ENCODE results near the gene MSL3B.

MSL3B gene

GRCh38 chr2:233819884-233820773, 48.1 kb downstream of the MSL3B start:
- TF ChIP-seq, protein P1, sequence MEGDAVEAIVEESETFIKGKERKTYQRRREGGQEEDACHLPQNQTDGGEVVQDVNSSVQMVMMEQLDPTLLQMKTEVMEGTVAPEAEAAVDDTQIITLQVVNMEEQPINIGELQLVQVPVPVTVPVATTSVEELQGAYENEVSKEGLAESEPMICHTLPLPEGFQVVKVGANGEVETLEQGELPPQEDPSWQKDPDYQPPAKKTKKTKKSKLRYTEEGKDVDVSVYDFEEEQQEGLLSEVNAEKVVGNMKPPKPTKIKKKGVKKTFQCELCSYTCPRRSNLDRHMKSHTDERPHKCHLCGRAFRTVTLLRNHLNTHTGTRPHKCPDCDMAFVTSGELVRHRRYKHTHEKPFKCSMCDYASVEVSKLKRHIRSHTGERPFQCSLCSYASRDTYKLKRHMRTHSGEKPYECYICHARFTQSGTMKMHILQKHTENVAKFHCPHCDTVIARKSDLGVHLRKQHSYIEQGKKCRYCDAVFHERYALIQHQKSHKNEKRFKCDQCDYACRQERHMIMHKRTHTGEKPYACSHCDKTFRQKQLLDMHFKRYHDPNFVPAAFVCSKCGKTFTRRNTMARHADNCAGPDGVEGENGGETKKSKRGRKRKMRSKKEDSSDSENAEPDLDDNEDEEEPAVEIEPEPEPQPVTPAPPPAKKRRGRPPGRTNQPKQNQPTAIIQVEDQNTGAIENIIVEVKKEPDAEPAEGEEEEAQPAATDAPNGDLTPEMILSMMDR (IDR thresholded peaks at IDR 0.05; ENCODE audit: control insufficient read depth, extremely low read depth, insufficient read depth) = no peak
- no peak for DNase-seq (ENCODE audit: low read depth)

DNA sequence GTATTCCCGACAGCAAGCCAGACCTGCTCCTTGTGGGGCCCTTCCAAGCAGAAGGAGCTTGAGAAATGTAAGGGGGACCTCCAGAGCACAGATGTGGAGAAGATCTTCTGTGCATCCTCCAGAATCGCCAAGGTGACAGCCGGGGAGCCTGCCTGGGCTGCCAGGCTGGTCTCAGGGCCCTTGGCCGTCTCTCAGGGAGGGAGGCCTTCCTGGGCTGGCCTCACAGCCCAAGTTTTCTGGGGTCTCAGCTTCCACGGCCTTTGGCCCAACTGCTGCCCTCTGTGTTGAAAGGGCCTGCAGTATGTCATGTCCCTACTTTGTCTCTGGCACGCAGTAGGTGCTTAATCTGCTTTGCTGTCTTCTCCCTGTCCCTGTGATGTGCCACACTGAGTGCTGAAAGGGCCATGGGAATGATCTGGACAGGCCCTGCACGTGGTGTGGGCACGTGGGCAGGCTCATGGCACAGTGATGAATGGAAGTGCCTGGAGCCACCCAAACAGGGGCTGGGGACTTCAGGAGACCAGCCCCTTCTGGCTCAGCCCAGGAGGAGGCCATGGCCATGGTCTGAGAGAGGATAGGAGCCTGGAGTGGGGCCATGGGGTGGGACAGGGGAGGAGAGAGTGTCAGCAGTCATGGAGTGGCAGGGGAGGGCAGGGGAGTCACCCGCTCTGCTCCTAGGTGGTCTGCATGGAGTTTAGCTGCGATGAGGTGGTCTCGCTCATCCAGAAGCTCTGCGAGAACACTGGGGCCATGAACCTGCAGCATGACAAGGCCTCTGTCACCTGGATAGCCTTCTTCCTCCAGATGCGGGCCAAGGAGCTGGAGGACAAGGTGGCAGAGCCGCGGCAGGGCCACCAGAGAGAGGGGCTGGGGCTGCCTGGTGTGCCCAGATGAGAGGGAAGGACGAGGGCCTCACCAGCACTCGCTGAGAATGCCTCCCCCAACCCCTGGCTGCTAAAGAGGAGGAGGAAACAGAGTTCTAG, 49.3 kb downstream of the MSL3B start:
- no peak for DNase-seq (ENCODE audit: low read depth)
- no peak overlapping the region for H3K4me3 ChIP-seq (ENCODE audit: low read depth, low read length)
- TF ChIP-seq, protein P1 (IDR thresholded peaks at IDR 0.05; ENCODE audit: control insufficient read depth, extremely low read depth, insufficient read depth) = no peak

More at GRCh38 chr2:233819884-233820773, 48.1 kb downstream of the MSL3B start:
- H3K4me3 ChIP-seq (ENCODE audit: low read depth, low read length) = no peak overlapping the region

DNA sequence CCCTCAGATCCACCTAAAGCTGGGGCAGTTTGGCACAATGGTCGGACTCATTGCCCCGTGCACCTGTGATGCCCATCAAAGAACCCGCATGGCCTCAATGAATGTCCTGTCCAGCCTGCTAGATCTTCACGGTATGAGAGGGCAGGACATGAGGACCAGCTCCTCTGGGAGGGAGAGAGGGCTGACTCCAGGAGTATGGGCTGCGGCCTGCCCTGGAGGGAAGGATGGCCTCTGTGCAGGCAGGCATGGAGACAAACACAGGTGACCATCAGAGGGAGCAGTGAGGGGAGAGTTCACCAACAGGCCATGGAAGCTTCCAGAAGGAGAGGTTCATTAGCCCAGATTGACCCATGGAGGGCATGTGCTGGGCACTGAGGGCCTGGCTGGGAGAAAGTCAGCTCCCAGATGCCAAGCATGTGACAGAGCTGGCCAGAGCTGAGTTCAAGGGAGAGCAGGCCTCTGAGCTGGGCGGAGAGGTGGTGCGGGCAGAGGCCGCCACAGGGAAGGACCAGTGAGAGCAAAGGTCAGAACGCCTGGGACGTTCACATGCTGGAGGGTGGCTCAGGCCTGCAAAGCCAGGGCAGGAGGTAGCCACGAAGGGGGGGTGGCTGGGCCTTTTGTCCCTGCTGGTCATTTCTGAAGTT, 50.1 kb downstream of the MSL3B start:
- H3K4me3 ChIP-seq (ENCODE audit: low read depth, low read length) = no peak overlapping the region
- TF ChIP-seq, protein P1 (IDR thresholded peaks at IDR 0.05; ENCODE audit: control insufficient read depth, extremely low read depth, insufficient read depth) = no peak
- DNase-seq (ENCODE audit: low read depth) = no peak

GRCh38 chr2:233817361-233817911, 50.8 kb downstream of the MSL3B start:
- TF ChIP-seq, protein P1 (IDR thresholded peaks at IDR 0.05; ENCODE audit: control insufficient read depth, extremely low read depth, insufficient read depth) = no peak
- DNase-seq (ENCODE audit: low read depth) = no peak
- H3K4me3 ChIP-seq (ENCODE audit: low read depth, low read length) = no peak overlapping the region

- no peak for DNase-seq (ENCODE audit: low read depth)
- no peak overlapping the region for H3K4me3 ChIP-seq (ENCODE audit: low read depth, low read length)
- TF ChIP-seq, protein P1 (IDR thresholded peaks at IDR 0.05; ENCODE audit: control insufficient read depth, extremely low read depth, insufficient read depth) = no peak
These were observed 51.4 kb downstream of the MSL3B start for GRCh38 chr2:233816771-233817170.

DNA sequence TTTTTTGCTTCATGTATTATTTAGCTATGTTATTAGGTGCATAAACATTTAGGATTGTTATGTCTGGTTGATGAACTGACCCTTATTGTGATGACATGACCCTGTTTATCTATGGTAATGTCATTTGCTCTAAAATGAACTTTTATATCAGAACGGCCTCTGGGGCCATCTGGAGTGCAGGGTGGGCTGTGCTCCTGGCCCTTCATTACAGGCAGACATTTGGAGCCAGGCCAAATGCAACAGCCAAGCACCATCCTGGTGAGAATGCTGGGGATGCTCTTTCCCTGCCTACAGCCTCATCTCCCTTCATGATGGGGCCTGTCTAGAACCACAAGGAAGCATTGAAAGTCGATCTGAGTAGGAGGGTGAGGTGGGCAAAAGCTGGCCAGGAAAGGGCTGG, 51.9 kb downstream of the MSL3B start:
- TF ChIP-seq, protein P1 (IDR thresholded peaks at IDR 0.05; ENCODE audit: control insufficient read depth, extremely low read depth, insufficient read depth) = no peak
- H3K4me3 ChIP-seq (ENCODE audit: low read depth, low read length) = no peak overlapping the region
- no peak for DNase-seq (ENCODE audit: low read depth)
